COLO829 (cell line): ENCODE data around the gene HPSE2.

Source experiments
- DNase-seq: peaks from one replicate; pipeline ENCODE4 v3.0.0; 2012; ENCODE audit warnings: low spot score

Gene HPSE2

DNA sequence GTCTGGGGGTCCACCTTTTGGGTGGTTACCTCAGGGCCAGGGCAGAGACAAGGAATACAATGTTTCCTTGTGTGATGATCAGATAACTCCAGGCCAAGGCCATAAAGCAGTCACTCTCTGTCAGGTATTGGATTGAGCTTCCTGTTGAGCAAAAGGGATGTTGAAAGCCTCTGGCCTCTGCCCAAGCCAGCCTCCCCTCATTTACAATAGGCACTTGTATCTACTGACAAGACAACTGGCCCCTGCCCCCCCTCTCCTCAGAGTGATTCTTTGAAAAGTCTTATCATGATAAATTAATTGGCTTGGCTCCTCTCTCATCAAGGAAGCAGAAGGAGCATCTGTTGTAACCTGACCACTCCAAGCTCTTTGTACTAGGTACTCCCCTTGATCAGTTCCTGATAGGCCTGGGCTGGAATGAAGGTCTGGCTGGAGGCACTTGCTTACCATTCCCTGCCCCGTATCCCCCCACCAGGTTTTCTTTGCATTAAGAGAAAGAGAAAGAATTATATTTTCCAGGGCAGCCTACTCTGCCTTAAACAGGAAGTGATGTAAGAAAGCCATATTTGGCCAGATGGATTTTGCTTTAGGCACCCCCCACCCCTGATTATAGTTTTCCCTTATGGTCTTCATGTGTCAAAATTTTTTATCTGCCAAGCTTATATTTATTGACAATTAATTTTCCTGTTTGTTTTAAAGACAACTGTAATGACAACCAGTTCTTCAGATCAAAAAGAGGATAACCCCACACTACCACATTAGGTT, 746.8 kb downstream of the HPSE2 start:
- DNase-seq, result peak; percentile 83

DNA sequence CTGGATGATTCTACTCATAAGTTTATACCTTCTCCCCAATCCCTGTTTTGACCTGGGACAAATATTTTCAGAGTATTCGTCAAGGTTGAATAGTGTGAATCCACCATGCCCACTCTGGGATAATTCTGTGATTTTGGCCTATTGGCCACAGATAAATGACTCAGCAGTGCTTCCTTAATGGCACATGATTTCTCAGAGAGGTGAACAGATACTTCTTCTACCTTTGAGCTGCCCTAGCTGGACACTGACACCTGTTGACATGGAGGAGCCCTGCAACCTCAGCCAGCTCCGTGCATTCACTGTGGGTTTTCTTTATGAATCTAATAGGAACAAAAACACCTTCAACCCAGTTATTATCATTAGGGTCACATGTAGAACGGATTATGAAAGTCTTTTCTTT, 748.0 kb downstream of the HPSE2 start:
- no peak for DNase-seq

DNA sequence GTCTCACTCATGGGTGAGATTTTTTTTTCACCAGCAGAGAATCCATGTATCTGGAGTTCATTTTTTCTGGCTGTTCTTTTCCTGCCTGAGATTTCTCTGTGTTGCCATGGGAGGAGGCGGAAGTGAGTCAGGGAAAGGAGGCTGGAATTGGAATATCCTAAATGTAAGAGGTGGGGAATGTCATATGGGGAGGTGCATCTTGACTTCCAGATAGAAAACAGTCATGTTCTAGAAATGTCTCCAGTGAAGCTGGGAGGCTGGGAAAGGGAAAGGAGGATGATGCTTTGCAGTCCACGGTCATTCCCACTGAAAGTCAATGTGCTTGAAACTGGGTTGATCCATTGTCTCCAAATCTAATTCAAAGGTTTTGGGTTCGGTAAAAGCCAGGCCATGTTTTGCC, 749.2 kb downstream of the HPSE2 start:
- no peak for DNase-seq

DNA sequence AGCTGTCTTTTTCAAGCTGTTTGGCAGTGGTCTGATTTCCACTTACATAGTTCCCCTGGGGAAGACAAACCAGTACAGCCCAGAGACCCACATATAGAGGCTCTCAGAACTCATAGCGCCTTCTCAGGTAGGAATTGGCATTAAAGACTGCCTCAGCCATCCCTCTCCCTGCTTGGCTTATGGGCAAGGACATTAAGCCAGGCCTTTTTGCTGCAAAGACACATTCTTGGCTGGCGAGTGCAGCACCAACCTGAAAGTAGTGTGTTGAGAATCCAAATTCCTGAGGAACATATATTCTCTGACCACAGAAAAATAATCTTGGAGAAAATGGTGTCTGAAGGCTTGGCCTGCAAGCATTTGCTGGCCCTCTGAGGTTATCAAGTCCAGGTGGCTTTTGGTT, 749.7 kb downstream of the HPSE2 start:
- DNase-seq, result no peak

DNA sequence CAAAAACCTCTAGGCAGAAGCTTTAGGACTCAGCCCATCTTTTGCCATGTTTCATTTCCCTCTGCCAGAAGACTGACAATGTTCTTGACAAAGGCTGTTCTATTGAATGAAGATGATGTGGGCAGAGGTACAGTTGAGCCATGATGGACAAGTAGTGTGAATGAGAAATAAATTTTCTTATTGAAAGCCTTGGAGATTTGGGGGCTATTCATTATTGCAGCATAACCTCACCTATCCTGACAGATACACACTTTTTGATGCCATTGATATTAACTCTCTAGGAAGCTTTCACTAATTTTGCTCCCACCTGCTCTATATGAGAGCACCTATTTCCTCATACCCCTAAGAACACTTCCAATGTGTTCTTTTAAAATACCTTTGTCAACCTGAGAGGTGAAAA, 752.0 kb downstream of the HPSE2 start:
- no peak for DNase-seq

DNA sequence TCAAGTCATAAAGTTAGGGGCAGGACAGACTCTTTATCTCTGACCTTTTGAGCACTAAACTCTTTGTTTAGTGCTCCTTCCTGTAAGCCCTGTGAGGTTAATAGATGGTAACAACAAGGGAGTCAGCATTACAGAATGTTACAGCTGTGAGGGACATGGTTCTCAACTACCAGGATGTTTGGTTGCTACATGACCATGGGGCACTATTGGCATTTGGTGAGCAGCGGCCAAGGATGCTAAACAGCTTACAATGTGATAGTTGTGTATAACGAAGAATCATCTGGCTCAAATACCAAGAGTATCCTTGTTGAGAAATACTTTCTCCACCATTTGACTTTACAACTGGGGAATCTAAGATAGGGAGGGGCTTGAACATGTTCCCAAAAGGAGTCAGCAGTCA, 753.6 kb downstream of the HPSE2 start:
- no peak for DNase-seq

DNA sequence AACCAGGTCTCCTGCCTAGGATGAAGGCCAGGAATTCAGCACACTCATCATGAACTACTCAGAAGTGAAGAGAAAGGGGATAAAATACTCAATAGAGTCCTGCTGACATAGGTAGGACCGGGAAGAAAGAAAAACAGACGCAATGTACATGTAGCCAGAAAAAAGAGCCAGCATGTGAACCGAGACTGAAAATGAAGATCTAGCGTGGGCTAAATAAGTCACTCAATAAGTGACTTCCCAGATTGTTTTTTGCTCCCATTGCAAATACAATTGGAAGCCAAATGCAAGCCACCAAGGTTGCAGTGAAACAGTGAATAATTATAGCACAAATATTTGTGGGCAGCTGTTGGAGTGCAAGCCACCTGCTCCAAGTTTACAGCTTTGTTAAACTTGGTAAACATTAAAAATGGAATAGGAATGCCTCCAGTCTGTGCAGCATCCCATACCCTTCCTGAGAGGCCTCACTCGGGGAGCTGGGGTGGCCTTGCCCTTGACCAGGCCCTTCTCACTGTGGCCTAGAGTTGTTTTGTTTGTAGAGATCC, 754.2 kb downstream of the HPSE2 start:
- no peak for DNase-seq

DNA sequence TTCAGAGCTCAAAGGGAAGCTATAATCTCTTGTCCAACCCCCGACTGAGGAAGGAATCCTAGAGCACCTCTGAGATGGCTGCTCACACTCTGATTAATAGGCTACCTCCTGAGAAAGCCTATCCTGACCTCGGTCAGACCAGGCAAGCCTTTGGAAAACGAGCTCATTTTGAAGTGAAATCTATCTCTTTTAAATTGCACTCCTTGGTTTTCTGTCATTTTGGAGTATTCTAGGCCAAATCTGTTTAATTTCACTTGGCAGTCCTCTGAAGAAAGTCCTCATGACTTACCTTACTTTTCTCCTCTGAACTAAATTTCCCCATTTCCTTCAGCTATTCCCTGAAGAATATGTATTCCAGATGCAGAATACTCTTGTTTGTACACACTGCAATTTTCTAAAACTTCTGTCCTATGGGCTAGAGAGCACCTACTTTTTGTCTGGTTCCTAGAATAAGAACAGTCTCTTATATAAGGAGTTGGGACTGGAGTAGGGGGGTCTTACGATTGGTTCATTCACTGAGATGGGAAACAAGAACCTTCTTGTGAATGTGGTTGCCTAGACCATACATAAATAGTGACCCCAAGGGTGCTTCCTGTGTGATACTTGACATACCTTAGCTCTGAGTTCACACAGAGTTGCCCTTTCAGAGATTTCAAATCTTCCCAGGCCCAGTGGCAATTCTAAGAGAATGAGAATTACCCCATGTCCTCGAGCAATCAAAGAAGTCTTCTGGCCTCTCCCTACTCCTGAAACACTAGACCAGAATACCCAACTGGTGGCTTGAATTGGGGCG, 757.0 kb downstream of the HPSE2 start:
- DNase-seq, result peak; percentile 75

DNA sequence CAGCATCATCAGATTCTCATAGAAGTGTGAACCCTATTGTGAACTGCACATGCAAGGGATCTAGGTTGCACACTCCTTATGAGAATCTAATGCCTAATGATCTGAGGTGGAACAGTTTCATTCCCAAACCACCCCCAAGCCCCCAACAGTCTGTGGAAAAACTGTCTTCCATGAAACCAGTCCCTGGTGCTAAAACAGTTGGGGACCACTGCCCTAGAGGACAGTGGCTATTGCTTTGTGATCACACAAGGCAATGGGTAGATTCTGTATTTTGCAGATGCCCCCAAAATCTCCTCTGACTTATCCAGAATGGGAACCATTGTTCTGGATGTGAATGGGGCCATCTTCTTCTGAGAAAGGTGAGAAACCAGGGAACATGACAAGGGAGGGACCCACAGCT, 757.8 kb downstream of the HPSE2 start:
- DNase-seq, result no peak

DNA sequence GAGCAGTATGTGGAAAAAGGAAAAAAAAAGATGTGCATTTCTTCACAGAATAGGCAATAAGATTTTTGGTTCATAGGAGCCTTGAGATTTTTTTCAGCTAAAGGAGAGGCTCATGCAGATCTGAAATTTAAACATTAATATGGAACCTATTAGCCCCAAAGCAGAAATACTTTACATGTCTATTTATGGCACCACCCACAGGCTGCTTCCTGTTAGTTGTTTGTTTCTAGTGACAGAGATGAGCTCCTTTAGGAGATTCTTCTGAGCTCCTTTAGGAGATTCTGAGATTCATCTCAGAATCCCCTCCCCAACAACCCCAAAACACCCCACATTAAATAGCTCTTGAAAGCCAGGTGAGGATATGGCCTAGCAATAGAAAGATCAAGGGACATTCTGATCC, 761.0 kb downstream of the HPSE2 start:
- DNase-seq, result no peak

DNA sequence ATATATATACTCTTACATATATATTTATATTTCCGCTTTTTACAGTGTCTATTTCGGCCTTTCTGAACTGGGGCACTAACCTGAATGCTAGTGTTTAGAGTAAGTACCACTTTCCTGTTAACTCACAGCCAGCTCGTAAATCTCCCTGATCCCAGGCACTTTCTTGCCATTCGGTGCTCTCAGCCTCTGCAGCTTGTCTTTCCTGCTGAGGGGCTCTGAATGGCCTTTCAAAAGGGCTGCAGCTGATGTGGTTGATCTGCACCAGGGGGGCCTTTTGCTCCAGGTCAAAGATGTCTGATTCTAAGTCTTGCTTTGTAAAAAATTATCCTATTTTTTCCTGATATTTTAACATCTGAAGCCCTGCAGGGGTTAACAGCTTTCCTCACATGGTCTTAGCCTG, 763.5 kb downstream of the HPSE2 start:
- no peak for DNase-seq

DNA sequence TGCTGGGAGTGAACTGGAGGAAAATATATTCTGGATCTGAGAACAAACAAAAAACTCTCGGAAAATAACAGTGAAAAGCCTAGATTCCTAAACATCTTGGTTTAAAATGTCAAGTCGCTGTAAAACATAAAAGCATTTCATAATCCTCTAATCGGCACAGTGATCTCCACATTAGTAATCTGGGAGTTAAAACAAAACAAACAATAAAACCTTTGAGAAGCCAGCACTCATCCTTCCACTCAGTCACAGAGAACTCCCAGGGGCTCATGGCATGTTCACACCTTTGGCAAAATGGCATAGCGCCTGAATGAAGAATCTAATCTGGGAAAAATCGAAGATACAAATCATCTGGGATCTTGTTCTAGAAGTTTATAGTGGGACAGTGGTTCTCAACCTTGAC, 764.8 kb downstream of the HPSE2 start:
- peak; percentile 57 for DNase-seq

DNA sequence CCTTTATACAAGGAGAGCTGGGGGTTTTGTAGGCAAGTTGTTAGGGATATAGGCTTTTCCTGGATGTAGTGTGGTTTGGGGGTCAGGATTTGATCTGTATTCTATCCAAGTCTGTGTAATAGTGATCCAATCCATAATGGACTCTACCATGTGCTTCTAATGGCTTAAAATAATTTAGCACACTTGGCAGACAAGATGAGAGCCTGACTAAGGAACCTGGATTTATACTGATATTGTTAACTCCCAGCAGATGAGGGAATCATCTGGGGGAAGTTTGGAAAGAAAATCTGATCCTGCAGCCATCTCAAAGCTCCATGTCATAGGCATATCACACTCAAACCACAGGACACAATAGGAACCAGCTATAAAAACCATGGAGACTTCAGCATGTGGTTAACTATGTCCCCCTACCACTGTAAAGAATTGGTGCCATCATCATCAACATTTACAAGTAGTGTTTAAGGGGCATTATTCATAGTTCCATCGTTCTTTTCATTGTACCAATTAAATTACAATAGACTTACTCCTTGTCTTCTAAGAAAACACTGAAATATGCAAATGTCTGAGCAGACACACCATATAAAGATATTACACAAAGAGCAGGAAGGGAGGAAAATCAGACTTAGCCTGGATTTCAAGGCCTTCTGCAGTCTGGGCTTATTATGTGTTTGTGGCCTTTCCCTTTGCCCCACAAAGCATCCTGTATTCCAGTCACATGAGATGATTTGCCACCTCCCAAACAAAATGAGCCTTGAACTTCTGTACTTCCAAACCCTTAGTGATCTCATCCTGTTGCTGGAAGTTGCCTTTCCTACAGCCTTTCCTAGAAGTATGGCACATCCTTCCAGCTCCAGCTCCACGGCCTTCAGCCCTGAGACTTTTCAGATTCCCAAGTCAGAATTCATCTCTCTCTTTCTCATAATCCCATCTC, 766.4 kb downstream of the HPSE2 start:
- DNase-seq, result no peak

DNA sequence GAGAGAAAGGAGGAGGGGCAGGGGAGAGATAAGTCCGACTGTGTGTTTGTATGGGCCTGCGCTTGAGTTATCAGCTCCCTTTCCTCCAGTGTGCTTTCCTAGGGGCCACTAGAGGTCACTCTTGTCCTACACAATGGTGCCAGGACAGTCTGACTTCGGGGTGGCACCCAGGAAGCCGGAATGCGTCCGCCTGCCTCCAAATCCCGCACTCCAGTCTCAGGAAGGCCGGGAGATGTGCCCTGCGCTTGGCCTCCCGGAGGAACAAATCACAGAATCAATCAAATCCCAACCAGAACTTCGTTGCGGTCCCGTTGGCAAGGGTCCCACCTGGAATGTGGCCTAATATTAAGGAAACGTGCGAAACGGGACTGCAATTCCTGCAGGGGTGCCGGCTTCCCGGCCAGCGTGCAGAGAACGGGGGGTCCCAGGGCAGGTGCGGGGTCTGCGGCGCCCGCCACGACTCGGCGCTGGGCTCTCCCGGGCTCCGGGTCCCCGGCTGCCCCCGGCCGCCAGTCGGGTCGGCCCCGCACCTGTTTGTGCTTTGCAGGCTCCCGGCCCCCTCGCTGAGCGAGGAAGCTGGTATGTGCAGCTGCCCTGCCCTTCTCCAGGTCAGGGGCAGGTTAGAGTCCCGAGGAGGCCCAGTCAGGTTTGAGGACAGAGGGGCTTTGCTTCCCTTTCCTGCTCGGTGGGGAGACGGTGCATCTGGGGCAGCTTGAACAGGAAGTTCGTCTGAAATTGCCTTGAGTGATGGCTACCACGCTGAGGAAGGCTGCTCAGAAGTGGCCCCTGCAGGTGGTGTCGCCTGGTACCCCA, 767.9 kb downstream of the HPSE2 start:
- peak; percentile 76 for DNase-seq

DNA sequence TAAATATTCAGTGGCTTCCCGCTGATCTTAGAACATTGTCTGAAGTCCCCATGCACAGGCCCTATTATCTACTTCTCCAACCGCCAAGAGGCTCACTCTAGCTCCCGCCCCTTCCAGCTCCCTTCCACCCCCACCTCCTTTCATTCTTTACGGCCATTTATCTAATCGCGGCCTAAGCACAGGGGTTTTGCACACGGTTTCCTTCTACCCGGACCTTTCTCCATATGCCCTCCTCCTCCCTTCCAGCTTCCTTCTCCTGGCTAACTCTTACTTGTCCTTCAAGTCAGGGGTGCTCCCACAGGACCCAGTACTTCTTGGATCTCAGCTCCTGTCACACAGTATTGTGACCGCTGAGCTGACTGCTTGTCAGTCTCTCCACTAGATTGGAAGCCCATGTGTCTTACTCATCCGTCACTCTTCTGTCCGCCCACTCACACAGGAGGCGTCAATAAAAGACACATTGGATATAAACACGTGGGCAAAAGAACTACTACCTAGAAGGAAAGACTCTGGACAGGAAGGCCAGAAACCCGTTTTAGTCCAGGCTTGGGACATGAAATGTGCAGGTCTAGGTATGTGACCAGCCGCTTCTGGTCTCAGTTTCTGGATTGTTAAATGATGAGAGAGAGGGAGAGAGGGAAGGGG, 768.7 kb downstream of the HPSE2 start:
- no peak for DNase-seq

DNA sequence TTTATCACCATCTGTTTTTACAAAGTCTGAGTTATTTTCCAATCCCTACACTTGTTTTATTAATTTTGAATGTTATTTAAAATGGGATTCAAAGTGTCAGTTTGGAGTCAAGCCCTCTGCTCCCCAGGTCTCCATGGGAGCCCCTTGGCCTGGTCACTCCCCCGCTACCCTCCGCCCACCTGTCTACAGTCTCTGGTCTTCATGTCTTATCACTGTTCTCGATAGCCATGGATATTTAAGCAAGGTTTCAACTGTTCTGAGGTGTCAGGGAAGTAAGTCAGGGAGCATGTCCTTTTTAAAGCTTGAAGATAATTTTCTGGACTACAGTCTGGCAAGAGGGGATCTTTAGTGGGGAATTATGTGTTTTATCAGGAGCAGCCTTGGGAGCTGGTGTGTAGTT, 769.8 kb downstream of the HPSE2 start:
- DNase-seq, result no peak

DNA sequence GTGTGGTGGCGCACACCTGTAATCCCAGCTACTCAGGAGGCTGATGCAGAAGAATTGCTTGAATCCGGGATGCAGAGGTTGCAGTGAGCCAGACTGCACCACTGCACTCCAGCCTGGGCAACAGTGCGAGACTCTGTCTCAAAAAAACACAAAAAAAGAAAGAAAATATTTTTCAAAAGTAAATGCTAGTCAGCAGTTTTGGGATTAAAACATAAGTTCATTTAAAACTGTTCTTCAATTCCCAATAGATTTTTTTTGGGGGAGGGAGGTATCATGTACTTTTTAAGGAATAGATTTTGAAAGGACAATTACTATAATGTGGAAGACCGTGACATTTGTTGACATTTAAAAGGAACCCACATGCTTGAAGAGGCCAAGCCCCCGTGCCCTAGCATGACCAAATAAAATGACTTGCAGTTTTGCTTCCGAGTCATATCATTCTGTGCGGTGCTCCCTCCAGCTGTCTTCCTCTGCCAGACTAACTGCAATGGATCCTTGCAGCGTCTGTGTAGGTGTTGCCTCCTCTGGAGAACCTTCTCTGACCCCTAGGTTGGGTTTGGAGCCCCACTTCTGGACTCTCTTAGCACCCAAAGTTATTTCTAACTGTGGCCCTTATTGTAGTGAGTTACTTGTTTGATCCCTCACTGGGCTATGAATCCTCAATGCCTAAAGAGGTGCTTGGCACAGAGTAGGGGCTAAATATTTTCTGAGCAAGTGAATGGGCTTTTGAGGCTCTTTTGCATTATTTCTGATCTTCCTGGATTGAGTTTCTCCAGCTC, 771.5 kb downstream of the HPSE2 start:
- no peak for DNase-seq

DNA sequence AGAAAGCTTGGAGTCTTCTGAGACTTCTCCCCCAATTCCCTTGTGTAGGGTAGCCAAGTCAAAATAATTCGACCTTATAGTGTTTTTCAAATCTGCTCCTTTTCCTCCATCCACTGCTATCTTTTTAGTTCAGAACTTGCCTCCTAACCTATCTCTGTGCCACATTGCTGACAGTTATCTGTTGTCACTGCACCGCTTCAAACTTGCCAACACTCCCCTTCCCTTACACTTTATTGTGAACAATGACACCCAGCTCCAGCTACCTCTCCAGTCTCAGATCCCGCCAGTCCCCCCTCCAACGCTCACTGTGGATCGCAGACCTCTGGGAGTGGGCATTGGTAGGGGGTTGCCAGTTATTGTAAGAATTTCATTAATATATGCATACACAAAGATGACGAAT, 772.6 kb downstream of the HPSE2 start:
- no peak for DNase-seq

DNA sequence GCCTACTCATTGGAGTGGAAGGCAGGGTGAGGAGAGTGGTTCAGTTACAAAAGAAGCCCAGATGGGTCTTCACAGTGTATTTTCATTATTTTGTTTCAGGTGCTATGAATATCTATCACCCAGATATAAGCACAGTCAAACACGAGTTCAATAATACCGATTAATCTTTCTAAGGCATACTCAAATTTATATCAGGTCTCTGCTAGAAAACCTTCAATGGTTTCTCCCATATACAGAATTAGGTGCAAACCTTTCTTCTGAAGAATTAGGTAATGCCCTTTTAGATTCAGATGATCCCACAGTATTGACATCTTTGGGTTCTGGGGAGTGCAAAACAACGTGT, 774.2 kb downstream of the HPSE2 start:
- no peak for DNase-seq

DNA sequence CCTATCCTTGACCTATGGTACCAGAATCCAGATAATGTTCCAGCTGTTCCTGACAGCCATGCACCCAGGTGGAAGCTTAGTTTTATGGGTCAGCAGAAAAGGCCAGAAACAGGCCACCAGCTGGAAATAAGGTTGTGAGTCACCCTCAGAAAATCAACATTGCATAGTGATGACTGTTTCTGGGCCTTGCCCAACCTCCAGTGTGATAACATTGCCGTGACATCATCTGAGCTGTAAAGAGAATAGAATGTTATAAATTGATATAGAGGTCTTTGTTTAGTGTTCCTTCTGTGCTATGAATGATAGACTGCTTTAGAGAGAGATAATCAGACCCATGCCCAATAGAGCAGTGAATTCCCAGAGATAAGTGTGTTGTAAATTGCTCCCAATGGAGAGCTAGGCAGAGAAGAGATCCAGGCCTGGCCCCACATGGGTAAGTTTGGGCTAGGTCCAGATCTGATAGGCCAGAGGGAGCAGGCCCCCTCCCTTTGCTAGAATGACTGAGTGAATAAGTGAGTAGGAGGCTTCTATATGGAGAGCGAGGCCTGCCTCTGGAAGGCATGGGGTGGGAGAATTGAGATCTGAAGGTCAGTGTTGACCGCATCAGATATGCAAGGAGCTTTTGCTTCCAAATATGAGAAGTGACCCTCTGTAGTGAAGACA, 774.7 kb downstream of the HPSE2 start:
- peak; percentile 65 for DNase-seq
